Fibroblast of mammary gland (primary cell): ENCODE data around the gene TMEM247.

ENCODE experiments used
- DNase-seq: peaks from one replicate; pipeline ENCODE4 v3.0.0-alpha.2; 2010; ENCODE audit warnings: low read depth
- H3K4me3 ChIP-seq: 2 replicates; pipeline ENCODE4 v1.5.1; 2011; ENCODE audit warnings: low read depth, mild to moderate bottlenecking, low read length, moderate library complexity; ENCODE audit not compliant: control insufficient read depth
- TF ChIP-seq, protein P1 (sequence below): conservative IDR thresholded peaks from 2 replicates; pipeline ENCODE4 v1.5.1; 2011; ENCODE audit warnings: low read depth, low read length, inconsistent platforms; ENCODE audit not compliant: control insufficient read depth, insufficient read depth

TMEM247 gene

GRCh38 chr2:46492301-46492700 lies 12.9 kb downstream of the TMEM247 start:
- TF ChIP-seq, protein P1, sequence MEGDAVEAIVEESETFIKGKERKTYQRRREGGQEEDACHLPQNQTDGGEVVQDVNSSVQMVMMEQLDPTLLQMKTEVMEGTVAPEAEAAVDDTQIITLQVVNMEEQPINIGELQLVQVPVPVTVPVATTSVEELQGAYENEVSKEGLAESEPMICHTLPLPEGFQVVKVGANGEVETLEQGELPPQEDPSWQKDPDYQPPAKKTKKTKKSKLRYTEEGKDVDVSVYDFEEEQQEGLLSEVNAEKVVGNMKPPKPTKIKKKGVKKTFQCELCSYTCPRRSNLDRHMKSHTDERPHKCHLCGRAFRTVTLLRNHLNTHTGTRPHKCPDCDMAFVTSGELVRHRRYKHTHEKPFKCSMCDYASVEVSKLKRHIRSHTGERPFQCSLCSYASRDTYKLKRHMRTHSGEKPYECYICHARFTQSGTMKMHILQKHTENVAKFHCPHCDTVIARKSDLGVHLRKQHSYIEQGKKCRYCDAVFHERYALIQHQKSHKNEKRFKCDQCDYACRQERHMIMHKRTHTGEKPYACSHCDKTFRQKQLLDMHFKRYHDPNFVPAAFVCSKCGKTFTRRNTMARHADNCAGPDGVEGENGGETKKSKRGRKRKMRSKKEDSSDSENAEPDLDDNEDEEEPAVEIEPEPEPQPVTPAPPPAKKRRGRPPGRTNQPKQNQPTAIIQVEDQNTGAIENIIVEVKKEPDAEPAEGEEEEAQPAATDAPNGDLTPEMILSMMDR, result no peak
- no peak overlapping the region for H3K4me3 ChIP-seq
- DNase-seq, result no peak

- no peak overlapping the region for H3K4me3 ChIP-seq
- TF ChIP-seq, protein P1, result no peak
- DNase-seq, result peak; percentile 46
These were observed 14.0 kb downstream of the TMEM247 start for GRCh38 chr2:46493241-46493970.

- DNase-seq, result no peak
- H3K4me3 ChIP-seq, result no peak overlapping the region
- TF ChIP-seq, protein P1, result no peak
These were observed 14.5 kb downstream of the TMEM247 start for GRCh38 chr2:46493971-46494250.

DNA sequence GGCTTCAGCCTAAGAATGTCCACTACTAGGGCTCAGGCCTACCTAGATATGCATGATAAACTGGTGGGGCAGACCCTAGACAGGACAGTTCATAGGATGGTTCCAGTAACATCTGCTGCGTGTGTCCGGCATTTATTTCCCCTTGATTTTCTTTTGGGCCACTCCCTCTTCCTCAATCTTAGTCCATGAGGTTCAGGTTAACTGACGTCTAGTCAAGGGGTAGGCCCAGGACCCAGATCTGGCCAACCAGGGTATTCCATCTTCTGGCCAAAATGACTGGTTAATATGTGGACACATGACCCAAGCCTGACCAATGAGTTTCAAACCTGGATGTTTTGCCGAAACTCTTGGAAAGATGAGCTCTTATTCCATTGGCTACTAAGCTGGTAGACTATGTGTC lies 15.2 kb downstream of the TMEM247 start:
- H3K4me3 ChIP-seq, result no peak overlapping the region
- DNase-seq, result no peak
- TF ChIP-seq, protein P1, result no peak

- TF ChIP-seq, protein P1, result no peak
- no peak overlapping the region for H3K4me3 ChIP-seq
- no peak for DNase-seq
These were observed 16.1 kb downstream of the TMEM247 start for GRCh38 chr2:46495231-46496030.

DNA sequence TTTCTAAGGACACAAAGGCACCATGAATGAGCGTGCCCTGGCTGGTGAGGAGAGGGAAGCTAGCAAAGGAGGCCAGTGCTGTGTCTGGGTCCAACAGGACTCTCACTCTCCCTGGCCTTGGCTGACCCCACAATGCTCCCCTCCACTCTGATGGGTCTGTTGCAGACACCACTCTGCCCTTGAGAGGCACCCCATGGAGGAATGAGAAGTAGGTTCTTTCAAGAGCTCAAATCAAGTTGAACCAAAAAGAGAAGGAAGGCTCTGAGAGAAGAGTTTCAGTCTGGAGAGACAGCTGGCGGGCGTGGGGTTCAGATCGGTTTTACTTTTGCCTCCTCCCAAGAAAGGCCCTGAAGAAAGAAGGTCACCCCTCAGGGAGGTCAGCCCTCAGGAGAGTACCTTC lies 18.4 kb downstream of the TMEM247 start:
- no peak for DNase-seq
- TF ChIP-seq, protein P1, result no peak

More for the DNA sequence above, 18.4 kb downstream of the TMEM247 start:
- no peak overlapping the region for H3K4me3 ChIP-seq
